Stimulated activated effector memory CD8-positive, alpha-beta T cell treated with anti-CD3 and anti-CD28 coated beads, Interleukin-12 subunit alpha, Interleukin-12 subunit beta, amount 100 ng/mL, for 72 hours (primary cell): ENCODE data around the gene BCAN.

ENCODE experiments used
- ATAC-seq: fragments of 150-1000 bp; cut with Tn5 transposase; 2 replicates; pipeline ENCODE4 v1.10.0; 2021
- DNase-seq, 2 donors: peaks; one replicate each; pipeline ENCODE4 v3.0.0; 2021 to 2022; ENCODE audit warnings: low spot score in 2 of 2
- H3K27ac Mint-ChIP-seq: one replicate; pipeline ENCODE4 v1.8.0; 2022; ENCODE audit warnings: mild to moderate bottlenecking, mixed read lengths
- H3K36me3 Mint-ChIP-seq: one replicate; pipeline ENCODE4 v1.8.0; 2022; ENCODE audit warnings: mild to moderate bottlenecking, mixed read lengths
- H3K4me1 Mint-ChIP-seq: one replicate; pipeline ENCODE4 v1.8.0; 2022; ENCODE audit warnings: mixed read lengths
- H3K4me3 Mint-ChIP-seq: one replicate; pipeline ENCODE4 v1.8.0; 2022; ENCODE audit warnings: mild to moderate bottlenecking, mixed read lengths
- H3K9me3 Mint-ChIP-seq: one replicate; pipeline ENCODE4 v1.8.0; 2022; ENCODE audit warnings: mixed read lengths

The BCAN gene, protein sequence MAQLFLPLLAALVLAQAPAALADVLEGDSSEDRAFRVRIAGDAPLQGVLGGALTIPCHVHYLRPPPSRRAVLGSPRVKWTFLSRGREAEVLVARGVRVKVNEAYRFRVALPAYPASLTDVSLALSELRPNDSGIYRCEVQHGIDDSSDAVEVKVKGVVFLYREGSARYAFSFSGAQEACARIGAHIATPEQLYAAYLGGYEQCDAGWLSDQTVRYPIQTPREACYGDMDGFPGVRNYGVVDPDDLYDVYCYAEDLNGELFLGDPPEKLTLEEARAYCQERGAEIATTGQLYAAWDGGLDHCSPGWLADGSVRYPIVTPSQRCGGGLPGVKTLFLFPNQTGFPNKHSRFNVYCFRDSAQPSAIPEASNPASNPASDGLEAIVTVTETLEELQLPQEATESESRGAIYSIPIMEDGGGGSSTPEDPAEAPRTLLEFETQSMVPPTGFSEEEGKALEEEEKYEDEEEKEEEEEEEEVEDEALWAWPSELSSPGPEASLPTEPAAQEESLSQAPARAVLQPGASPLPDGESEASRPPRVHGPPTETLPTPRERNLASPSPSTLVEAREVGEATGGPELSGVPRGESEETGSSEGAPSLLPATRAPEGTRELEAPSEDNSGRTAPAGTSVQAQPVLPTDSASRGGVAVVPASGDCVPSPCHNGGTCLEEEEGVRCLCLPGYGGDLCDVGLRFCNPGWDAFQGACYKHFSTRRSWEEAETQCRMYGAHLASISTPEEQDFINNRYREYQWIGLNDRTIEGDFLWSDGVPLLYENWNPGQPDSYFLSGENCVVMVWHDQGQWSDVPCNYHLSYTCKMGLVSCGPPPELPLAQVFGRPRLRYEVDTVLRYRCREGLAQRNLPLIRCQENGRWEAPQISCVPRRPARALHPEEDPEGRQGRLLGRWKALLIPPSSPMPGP

DNA sequence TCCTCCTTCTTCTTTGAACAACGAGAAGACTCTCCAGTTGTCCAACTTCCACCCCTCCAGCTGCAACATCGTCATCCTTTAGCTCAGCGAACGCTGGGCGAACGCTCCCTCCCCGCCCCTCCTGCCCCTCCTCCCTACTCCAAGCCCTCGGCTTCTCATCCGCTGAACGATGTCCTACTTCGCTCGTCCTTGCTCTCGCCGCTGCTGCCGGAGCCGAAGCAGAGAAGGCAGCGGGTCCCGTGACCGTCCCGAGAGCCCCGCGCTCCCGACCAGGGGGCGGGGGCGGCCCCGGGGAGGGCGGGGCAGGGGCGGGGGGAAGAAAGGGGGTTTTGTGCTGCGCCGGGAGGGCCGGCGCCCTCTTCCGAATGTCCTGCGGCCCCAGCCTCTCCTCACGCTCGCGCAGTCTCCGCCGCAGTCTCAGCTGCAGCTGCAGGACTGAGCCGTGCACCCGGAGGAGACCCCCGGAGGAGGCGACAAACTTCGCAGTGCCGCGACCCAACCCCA, at the start of gene BCAN:
Gene BCAN (plus strand): TSS at position 357 of the 504 bp plus-strand sequence. CDS start 3,938 bp downstream, outside the sequence.
- H3K4me1 Mint-ChIP-seq: peaks cover 43% of the 10 kb centered on the region
- no peak within 1 kb of the TSS for H3K27ac Mint-ChIP-seq
- peaks cover 12% of the 10 kb centered on the region for H3K36me3 Mint-ChIP-seq
- peak; percentile 27 for ATAC-seq
- peak within 1 kb of the TSS; percentile 67 for H3K4me3 Mint-ChIP-seq
- H3K9me3 Mint-ChIP-seq: no peaks in the 10 kb centered on the region
- DNase-seq: no peak

DNA sequence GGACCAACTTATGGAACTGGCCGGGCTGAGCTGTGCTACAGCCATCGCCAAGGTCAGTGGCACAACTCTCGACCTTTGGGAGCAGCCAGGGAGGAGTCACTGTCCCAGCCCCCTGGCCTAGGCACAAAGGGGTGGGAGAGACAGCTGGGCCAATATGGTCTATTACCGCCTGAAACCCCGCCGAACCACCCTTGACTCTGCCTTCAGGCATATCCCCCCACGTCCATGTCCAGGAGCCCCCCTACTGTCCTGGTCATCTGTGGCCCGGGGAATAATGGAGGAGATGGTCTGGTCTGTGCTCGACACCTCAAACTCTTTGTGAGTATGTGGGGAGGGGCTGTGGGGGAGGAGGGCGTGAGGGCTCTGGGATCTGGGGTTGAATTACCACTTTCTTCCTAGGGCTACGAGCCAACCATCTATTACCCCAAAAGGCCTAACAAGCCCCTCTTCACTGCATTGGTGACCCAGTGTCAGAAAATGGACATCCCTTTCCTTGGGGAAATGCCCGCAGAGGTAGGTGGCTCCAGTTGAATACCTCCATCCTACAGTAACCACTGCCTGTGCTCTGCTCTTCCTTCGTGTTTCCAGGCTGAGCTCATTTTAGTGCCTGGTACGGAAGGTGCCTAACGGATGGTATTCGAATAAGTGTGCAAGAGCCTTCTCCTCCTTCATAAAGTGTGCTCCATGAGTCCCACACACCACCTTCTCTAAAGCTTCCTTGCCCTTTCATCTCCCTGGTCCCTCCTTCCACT, 49.6 kb upstream of the BCAN start:
- Mint-ChIP-seq H3K9me3 (no peaks in the 10 kb centered on the region), H3K4me1 (peaks cover 32% of the 10 kb centered on the region), H3K4me3 (peak overlapping the region; percentile 68), H3K27ac (peak overlapping the region; percentile 81), H3K36me3 (peaks cover 44% of the 10 kb centered on the region)
- DNase-seq (peak in 1 of 2 donors; percentile 55), ATAC-seq (no peak)

DNA sequence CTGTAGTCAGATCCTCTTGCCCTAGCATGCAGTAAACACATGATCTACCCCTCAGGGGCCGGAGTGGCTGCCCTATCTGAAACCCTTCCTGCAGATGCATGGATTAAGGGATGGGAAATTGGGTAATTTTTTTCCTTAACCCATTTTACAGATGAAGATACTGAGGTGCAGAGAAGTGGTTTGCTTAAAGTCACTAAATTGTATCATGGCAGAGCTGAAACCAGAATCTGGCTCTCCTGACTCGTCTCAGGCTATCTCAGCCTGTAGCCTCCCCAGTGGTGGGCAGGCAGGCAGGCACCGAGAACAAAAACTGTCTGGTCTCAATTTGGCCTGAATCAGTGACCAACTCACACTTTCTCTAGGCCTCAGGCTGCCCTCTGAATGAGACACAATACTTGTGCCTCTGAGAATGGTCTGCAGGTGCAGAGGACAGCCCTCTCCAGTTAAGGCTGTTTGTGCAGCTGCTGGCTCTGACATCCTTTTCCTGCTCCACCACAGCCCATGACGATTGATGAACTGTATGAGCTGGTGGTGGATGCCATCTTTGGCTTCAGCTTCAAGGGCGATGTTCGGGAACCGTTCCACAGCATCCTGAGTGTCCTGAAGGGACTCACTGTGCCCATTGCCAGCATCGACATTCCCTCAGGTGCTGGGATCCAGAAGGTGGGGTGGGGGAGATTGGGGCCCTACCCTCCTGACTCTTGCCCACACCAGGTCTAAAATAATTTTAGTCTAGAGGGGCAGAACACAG, 48.8 kb upstream of the BCAN start:
- H3K9me3 Mint-ChIP-seq: no peaks in the 10 kb centered on the region
- peak overlapping the region; percentile 68 for H3K4me3 Mint-ChIP-seq
- H3K4me1 Mint-ChIP-seq: peaks cover 32% of the 10 kb centered on the region
- DNase-seq: no peak
- ATAC-seq: no peak
- peak overlapping the region; percentile 81 for H3K27ac Mint-ChIP-seq
- peaks cover 51% of the 10 kb centered on the region for H3K36me3 Mint-ChIP-seq

DNA sequence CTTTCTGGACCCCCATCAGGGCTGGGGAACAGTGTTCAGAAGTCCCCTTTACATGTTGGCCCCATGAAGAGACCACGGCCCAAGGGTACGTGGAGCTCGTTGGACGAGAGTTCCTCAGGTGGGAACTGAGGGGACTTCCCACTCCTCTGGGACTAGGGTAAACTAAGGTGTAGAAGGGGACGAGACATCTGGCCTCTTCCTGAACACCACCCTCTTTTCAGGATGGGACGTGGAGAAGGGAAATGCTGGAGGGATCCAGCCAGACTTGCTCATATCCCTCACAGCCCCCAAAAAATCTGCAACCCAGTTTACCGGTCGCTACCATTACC, 48.3 kb upstream of the BCAN start:
- no peaks in the 10 kb centered on the region for H3K9me3 Mint-ChIP-seq
- H3K27ac Mint-ChIP-seq: no peak overlapping the region
- DNase-seq (no peak), ATAC-seq (no peak)
- no peak overlapping the region for H3K4me3 Mint-ChIP-seq
- H3K36me3 Mint-ChIP-seq: peaks cover 57% of the 10 kb centered on the region
- peaks cover 38% of the 10 kb centered on the region for H3K4me1 Mint-ChIP-seq

DNA sequence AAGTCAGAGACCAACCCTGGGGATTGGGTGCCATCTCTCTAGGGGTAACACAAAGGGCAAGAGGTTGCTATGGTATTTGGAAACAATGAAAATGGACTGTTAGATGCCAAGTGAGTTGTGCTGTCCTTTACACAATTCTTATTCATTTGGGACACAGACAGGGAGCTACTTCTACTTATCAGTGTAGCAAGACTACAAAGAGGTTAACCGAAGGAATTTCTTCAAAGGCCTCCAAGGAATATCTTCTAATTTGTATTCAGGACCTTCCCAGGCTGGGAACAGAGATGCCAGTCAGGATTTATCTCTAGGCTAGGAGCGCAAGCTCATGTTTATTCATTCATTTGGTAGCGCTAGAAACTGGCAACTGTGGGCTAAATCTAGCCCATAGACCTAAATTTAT, 47.7 kb upstream of the BCAN start:
- Mint-ChIP-seq H3K4me3 (no peak overlapping the region), H3K27ac (no peak overlapping the region), H3K4me1 (peaks cover 42% of the 10 kb centered on the region), H3K36me3 (peaks cover 62% of the 10 kb centered on the region), H3K9me3 (no peaks in the 10 kb centered on the region)
- DNase-seq (no peak), ATAC-seq (no peak)

DNA sequence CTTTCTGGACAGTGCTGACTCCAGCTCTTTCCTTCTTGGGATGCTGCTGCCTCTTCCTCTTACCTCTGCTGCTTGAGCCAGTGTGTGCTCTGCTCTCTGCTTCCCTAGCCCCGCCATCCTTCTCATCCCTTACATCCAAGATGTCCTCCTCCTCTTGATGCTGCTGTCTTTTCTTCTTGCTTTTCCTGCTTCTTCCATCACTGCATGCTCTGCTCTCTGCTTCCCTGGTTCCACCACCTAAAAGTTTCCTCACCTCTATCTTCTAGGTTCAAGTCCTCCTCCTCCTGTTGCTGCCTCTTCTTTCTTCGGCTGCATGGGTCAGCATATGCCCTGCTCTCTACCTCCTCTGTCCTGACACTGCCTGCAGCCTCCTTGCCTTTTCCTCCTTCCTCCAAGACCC, 46.9 kb upstream of the BCAN start:
- H3K9me3 Mint-ChIP-seq: no peaks in the 10 kb centered on the region
- H3K4me3 Mint-ChIP-seq: no peak overlapping the region
- H3K36me3 Mint-ChIP-seq: peaks cover 71% of the 10 kb centered on the region
- ATAC-seq (no peak), DNase-seq (no peak)
- H3K27ac Mint-ChIP-seq: peak overlapping the region; percentile 51
- H3K4me1 Mint-ChIP-seq: peaks cover 42% of the 10 kb centered on the region

DNA sequence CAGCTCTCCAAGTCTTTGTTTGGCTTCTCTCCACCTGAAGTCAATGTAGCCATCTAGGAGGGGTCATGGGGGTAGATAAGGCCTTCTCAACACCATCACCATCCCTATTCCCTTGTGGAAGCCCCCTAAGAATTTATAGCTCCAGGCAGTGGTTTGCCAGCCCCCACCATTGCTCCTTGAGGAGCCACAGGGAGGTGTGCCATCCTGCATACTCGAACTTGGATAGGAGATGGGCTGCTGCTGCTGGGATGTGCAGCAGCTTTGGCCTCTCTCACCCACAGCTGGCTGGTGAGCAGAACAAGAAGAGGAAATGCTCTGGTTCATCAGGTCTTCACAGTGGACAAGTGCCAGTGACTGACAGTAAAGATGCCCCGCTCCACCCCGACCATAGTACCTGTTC, 45.5 kb upstream of the BCAN start:
- Mint-ChIP-seq H3K36me3 (peaks cover 85% of the 10 kb centered on the region), H3K27ac (peak overlapping the region; percentile 51)

DNA sequence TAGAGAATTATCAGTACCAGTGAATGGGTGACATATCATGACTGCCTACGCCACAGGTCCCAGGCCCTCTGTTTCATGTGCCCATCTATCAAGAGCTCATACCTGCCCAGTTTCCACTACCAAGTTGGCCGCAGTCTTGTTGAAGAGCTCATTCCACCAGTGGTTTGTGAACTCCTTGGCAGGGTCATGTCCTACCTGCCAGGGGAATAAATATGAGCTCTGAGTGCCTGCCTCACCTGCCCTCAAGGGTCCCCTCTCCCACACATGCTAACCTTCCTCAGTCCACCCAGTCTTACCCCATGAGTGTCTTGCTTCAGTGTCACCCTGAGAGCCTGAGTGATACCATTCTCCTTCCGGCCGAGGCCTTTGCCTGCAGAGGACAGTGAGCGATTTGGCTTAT, 43.8 kb upstream of the BCAN start:
- peaks cover 80% of the 10 kb centered on the region for H3K36me3 Mint-ChIP-seq
- DNase-seq (no peak), ATAC-seq (no peak)
- H3K4me3 Mint-ChIP-seq: no peak overlapping the region
- H3K4me1 Mint-ChIP-seq: peaks cover 51% of the 10 kb centered on the region
- H3K27ac Mint-ChIP-seq: peak overlapping the region; percentile 81
- no peaks in the 10 kb centered on the region for H3K9me3 Mint-ChIP-seq

More for the DNA sequence above, 45.5 kb upstream of the BCAN start:
- no peak for ATAC-seq
- Mint-ChIP-seq H3K4me1 (peaks cover 47% of the 10 kb centered on the region), H3K4me3 (no peak overlapping the region), H3K9me3 (no peaks in the 10 kb centered on the region)
- no peak for DNase-seq

DNA sequence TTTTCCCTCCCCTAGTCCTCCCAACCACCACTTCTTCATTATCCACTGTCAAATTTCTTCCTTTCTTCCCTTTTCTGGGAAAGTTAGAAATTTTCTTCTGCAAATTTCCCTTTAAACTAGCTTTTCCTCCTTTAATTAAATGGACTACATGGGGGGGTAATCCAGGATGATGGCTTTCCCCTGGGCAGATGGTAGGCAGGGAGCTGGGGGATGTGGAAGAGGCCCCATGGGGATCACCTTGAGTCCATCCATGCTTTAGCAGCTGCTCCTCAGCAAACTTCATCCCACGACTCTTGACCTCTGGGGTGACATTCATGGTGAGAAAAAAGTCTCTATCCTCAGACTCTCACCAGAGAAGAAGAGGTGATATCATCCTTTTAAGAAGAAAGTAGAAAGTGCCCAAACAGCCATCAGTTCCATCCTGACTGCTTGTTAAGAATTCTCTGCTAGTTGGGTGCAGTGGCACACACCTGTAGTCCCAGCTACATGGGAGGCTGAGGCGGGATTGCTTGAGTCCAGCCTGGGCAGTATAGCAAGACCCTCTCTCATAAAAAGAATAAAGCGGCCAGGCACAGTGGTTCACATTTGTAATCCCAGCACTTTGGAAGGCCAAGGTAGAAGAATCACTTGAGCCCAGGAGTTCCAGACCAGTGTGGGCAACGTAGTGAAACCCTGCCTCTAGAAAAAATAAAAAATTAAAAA, 43.0 kb upstream of the BCAN start:
- DNase-seq: no peak
- H3K9me3 Mint-ChIP-seq: no peaks in the 10 kb centered on the region
- peaks cover 78% of the 10 kb centered on the region for H3K36me3 Mint-ChIP-seq
- ATAC-seq: no peak
- peaks cover 51% of the 10 kb centered on the region for H3K4me1 Mint-ChIP-seq
- H3K4me3 Mint-ChIP-seq: no peak overlapping the region
- peak overlapping the region; percentile 81 for H3K27ac Mint-ChIP-seq

DNA sequence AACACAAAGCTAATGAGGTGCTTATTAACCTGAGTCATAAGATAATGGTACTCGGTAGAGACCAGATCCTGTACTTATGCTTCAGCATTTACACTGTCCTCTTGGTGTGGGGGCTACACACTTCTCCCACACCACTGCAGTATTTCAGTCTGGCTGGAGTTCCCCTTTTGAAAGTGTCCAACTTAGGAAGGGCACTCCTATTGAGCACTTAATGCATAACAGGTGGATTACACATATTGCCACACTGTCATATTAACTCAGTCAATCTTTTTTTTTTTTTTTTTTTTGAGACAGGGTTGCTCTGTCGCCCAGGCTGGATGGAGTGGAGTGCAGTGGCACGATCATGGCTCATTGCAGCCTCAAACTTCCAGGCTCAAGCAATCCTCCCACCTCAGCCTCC, 42.1 kb upstream of the BCAN start:
- Mint-ChIP-seq H3K9me3 (no peaks in the 10 kb centered on the region), H3K27ac (no peak overlapping the region), H3K4me1 (peaks cover 49% of the 10 kb centered on the region), H3K4me3 (peak overlapping the region; percentile 95), H3K36me3 (peaks cover 69% of the 10 kb centered on the region)
- ATAC-seq (peak; percentile 72), DNase-seq (no peak)

DNA sequence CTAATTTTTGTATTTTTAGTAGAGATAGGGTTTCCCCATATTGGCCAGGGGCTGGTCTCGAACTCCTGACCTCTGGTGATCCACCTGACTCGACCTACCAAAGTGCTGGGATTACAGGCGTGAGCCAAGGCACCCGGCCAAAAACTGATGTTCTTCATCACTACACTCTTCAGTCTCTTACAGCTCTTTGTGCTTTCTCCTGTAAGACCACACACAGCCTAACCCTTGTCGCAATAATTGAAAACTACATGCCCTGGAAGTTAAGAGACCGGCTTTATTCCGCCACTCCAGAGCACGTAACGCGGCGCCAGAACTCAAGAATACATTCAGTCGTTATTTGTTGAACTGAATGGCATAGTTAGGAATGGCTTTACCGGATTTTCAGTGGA, 41.2 kb upstream of the BCAN start:
- Mint-ChIP-seq H3K36me3 (peaks cover 60% of the 10 kb centered on the region), H3K4me1 (peaks cover 40% of the 10 kb centered on the region), H3K4me3 (peak overlapping the region; percentile 95), H3K27ac (peak overlapping the region; percentile 98), H3K9me3 (no peaks in the 10 kb centered on the region)
- peak; percentile 4 for ATAC-seq
- no peak for DNase-seq

DNA sequence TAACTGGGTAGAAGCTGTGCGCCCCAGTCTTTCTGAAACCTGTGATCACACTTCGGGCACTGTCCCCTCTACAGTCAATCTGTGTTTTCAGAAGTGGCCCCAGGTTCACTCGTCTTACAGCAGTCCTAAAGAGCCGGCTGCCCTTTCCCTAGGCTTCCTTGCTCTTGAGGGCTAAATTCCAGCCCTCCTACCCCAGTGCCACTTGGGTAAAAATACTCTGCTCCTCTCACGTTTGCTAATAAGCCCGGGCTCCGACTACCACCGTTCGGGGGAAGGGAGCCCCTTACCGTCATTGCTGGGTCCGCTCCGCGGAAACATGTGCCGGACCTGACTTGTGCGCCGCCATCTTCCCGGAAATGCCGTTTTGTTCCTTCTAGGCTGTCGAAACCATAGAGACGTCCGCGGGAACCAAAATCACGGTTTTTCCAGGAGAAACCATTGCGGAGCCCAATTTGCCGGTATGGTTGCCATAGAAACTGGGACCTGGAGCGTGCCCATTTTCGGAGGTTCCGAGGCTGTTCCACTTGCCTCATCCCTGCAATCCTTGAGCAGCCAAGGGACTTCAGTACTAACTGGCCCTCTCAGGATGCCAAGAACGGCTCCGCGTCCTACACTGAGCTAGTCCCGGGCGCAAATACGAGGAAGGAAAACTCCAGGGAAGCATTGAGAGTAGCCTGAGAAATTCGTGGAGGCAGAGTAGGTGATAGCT, 40.6 kb upstream of the BCAN start, which contains the start of gene GPATCH4:
Gene GPATCH4 (minus strand): TSS at position 358 of the 709 bp plus-strand sequence.
- Mint-ChIP-seq H3K27ac (peak within 1 kb of the TSS; percentile 98), H3K36me3 (peaks cover 54% of the 10 kb centered on the region), H3K9me3 (no peaks in the 10 kb centered on the region), H3K4me3 (peak within 1 kb of the TSS; percentile 95), H3K4me1 (peaks cover 39% of the 10 kb centered on the region)
- ATAC-seq (peak; percentile 85), DNase-seq (peak; percentile 59 to 90)

DNA sequence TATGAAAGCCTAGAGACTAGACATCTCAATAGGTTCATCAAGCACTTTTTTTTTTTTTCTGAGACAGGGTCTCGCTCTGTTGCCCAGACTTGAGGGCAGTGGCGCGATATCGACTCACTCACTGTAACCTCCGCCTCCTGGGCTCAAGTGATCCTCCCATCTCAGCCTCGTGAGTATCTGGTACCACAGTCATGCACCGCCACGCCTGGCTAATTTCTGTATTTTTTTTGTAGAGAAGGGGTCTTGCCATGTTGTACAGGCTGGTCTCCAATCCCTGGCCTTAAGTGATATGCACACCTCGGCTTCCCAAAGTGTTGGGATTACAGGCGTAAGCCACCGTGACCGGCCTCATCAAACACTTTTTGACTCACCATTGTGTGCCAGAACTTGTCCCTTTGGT, 40.0 kb upstream of the BCAN start:
- H3K36me3 Mint-ChIP-seq: peaks cover 48% of the 10 kb centered on the region
- no peaks in the 10 kb centered on the region for H3K9me3 Mint-ChIP-seq
- H3K4me1 Mint-ChIP-seq: peaks cover 35% of the 10 kb centered on the region
- peak overlapping the region; percentile 95 for H3K4me3 Mint-ChIP-seq
- peak overlapping the region; percentile 98 for H3K27ac Mint-ChIP-seq
- DNase-seq: no peak
- ATAC-seq: peak; percentile 15
